ENCODE measurements around the gene UBC.

GRCh38 chr12:124961055-124961454 is 46.6 kb upstream of the UBC start:
- TF ChIP-seq, protein P1, sequence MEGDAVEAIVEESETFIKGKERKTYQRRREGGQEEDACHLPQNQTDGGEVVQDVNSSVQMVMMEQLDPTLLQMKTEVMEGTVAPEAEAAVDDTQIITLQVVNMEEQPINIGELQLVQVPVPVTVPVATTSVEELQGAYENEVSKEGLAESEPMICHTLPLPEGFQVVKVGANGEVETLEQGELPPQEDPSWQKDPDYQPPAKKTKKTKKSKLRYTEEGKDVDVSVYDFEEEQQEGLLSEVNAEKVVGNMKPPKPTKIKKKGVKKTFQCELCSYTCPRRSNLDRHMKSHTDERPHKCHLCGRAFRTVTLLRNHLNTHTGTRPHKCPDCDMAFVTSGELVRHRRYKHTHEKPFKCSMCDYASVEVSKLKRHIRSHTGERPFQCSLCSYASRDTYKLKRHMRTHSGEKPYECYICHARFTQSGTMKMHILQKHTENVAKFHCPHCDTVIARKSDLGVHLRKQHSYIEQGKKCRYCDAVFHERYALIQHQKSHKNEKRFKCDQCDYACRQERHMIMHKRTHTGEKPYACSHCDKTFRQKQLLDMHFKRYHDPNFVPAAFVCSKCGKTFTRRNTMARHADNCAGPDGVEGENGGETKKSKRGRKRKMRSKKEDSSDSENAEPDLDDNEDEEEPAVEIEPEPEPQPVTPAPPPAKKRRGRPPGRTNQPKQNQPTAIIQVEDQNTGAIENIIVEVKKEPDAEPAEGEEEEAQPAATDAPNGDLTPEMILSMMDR (IDR thresholded peaks at IDR 0.05) = no peak
- TF ChIP-seq POLR2AphosphoS5 (IDR thresholded peaks at IDR 0.05) = no peak

Data from breast epithelium (tissue), 3 donors.